ENCODE results near the gene CCDC167.

The CCDC167 gene

DNA sequence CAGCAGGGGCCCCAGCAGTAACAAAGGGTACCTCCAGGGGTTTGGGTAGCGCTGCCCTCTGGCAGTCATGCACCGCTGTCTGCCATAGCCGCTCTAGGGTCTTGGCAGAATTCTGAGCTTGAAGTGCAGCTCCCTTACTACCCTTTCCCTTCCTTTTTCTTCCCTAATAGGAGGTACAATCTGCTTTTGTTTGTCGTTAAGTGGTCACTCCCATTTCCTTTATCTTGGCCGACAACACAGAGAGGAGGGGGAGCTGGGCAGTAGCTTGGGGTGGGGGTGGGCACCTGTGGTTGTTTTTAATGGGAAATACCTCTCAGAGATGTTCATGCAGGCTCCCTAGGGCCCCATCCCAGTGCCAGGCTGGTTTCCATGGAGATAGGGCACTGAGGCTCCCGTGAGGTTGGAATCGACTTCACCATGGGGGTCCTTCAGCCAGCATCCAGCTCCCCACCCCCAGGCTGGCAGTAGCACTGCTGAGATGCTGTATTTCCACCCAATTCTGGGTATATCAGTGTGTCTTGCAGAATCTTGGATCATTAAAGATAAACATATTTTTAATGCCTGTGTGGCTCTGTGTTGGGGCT is 18.6 kb downstream of the CCDC167 start:
- H3K4me3 ChIP-seq (replicated peaks in 1 of 2; ENCODE audit: low read depth in 2 of 2, low read length in 2 of 2): no peak overlapping the region
- TF ChIP-seq, protein P1, sequence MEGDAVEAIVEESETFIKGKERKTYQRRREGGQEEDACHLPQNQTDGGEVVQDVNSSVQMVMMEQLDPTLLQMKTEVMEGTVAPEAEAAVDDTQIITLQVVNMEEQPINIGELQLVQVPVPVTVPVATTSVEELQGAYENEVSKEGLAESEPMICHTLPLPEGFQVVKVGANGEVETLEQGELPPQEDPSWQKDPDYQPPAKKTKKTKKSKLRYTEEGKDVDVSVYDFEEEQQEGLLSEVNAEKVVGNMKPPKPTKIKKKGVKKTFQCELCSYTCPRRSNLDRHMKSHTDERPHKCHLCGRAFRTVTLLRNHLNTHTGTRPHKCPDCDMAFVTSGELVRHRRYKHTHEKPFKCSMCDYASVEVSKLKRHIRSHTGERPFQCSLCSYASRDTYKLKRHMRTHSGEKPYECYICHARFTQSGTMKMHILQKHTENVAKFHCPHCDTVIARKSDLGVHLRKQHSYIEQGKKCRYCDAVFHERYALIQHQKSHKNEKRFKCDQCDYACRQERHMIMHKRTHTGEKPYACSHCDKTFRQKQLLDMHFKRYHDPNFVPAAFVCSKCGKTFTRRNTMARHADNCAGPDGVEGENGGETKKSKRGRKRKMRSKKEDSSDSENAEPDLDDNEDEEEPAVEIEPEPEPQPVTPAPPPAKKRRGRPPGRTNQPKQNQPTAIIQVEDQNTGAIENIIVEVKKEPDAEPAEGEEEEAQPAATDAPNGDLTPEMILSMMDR (IDR thresholded peaks at IDR 0.05; ENCODE audit: low read depth, low read length): no peak
- no peak for DNase-seq (ENCODE audit: low read depth in 2 of 2)

DNA sequence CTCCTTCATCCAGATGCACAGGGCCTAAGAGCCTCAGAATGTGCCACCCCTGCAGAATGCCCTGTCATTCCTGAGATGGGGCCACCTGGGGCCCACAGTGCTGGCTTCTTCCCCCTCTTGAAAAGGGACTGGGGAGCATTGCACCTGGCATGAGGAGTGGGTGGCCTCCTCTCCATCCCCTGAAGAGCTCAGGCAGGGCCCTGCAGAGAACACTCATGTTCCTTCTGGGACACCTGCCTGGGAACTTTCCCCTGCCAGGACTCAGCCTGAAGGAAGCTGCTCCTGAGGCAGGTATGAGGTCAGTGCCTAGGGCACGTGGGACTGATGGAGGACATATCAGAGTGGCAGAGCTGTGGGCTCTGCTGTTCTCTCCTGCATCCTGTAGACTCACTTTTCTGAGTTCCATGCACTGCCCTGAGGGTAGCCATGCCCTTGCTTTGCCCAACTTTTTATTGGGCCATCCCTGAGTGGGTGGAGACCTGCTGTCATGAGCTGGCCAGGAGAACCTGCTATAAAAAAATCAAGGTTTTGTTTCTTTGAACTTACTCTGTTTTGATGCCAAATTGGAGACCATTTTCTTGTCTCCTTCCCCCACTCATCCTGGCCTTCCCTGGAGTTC is 19.5 kb downstream of the CCDC167 start:
- DNase-seq (ENCODE audit: low read depth in 2 of 2): no peak
- H3K4me3 ChIP-seq (replicated peaks in 1 of 2; ENCODE audit: low read depth in 2 of 2, low read length in 2 of 2): no peak overlapping the region
- TF ChIP-seq, protein P1 (IDR thresholded peaks at IDR 0.05; ENCODE audit: low read depth, low read length): no peak

DNA sequence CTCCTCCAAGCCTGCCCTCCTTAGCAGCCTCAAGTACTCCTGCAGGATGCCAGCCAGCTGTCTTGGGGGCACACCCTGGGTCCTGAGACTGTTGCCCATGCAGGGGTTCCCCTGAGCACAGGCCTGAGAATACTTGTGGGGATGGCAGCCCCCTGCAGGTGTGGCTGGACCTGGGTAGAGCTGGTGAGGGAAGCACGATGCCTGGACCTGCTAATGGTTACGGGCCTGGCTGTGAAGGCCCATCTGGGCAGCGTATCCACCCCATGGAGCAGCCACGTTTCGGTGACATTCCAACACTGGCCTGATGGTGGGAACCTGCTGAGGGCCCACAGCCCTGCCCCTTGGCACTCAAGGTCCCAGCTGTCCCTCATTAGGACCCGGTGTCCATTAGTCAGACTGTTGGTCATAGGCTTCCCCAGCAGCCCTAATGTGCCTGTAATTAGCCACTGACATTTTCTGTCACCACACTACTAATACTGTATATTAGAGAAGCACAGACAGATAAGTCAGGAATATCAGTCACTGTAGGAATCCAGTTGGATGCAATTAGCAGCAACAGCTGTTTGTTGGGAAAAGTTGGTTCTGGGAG is 20.3 kb downstream of the CCDC167 start:
- H3K4me3 ChIP-seq (replicated peaks in 1 of 2; ENCODE audit: low read depth in 2 of 2, low read length in 2 of 2): no peak overlapping the region
- TF ChIP-seq, protein P1 (IDR thresholded peaks at IDR 0.05; ENCODE audit: low read depth, low read length): no peak
- DNase-seq (ENCODE audit: low read depth in 2 of 2): no peak

DNA sequence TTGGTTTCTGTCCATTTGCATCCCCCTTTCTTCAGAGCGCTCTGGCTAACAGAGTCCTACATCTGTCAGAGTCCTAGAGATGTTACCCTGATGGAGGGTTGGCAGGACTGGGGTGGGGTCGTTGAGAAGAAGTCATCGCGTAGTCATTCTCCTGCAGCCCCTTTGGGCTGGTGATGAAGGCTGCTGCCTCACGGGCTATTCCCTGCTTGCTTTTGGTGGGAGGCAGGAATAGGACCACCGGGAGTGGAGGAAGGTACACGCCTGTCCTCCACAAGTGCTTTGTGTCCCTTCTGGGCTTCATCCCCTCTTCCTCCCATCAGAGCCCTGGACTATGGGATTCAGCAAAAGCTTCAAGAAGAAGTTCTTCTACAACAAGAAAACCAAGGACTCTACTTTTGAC is 20.9 kb downstream of the CCDC167 start:
- no peak overlapping the region for H3K4me3 ChIP-seq (replicated peaks in 1 of 2; ENCODE audit: low read depth in 2 of 2, low read length in 2 of 2)
- TF ChIP-seq, protein P1 (IDR thresholded peaks at IDR 0.05; ENCODE audit: low read depth, low read length): no peak
- no peak for DNase-seq (ENCODE audit: low read depth in 2 of 2)

DNA sequence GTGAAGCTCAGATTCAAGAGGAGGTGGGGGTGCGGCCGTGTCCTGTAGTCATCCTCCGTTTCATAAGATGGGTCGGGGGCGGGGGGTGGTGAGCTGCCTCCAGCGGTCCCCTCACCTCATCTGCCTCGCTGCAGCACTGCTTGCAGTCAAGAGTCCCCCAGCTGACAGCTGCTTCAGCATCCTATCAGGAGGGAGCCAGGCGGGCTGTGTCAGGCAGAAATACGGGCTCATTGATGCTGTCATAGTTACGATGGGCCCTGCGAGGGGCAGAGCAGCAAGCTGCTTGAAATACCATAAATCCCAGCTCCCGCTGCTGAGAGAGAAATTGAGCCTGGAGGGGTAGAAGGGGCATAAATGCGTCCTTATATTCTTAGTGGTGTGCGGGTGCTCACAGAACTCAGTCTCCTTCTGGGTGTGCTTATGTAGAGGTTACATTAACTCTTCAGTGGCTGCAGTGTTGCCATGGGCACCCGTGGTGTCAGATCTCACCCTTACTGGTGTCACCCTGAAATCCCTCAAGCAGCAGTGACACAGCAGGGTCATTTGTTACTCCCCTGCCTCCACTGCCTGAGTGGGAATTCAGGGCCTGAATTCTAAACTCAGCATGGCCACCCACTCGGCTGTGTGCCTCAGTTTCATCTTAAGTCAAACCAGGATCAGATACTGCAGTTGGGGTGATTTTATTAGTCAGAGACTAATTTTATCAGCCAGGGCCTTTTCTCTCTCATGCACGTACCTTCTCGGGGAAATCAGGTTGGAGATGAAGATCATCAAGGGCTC is 21.8 kb downstream of the CCDC167 start:
- no peak for DNase-seq (ENCODE audit: low read depth in 2 of 2)
- H3K4me3 ChIP-seq (replicated peaks in 1 of 2; ENCODE audit: low read depth in 2 of 2, low read length in 2 of 2): no peak overlapping the region
- TF ChIP-seq, protein P1 (IDR thresholded peaks at IDR 0.05; ENCODE audit: low read depth, low read length): no peak

DNA sequence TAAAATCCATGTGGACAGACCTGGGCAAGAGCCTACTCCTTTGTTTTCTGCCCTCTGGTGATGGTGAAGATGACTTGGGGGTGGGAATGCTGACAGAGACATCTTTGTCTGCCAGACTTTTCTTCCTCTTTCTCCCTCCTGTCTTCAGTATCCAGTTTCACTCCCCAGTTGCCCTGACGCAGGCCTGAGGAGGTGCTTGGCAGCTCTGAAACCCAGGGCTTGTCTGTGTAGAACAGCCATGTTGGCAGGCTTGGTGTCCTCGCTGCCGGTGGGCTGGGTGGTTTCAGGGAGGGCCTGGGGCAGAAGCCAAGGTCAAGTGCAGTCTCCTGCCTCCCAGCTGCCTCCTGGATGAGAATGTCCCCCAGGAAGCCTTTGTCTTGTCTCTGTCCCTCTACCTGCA is 22.5 kb downstream of the CCDC167 start:
- no peak overlapping the region for H3K4me3 ChIP-seq (replicated peaks in 1 of 2; ENCODE audit: low read depth in 2 of 2, low read length in 2 of 2)
- DNase-seq (ENCODE audit: low read depth in 2 of 2): no peak
- TF ChIP-seq, protein P1 (IDR thresholded peaks at IDR 0.05; ENCODE audit: low read depth, low read length): no peak

Data from cardiac fibroblast (primary cell).